A673 (cell line): Measurements from ENCODE around the gene FSIP1. TPM values are rescaled to one million over a fixed set of nuclear protein-coding genes. Genes with fewer than 3 reads are reported as not detected.

ENCODE experiments used
- BruUV-seq: library from RNA; stranded (reverse); fragments of 400-500 nt; replicated peaks from 2 replicates; lab custom pipeline; 2021; lab: Mats Ljungman, UMichigan
- CTCF ChIA-PET: fragments of 300-600 bp; sonication (Branson Sonifier 250); formaldehyde crosslinking; loops from one replicate; lab custom pipeline; 2022; ENCODE audit warnings: antibody characterized with exemption; lab: Charles Lee
- POLR2A ChIA-PET: fragments of 300-600 bp; sonication (Branson Sonifier 250); formaldehyde crosslinking; loops from one replicate; lab custom pipeline; 2022; ENCODE audit warnings: antibody characterized with exemption; ENCODE audit not compliant: low non-redundant PET; lab: Charles Lee
- DNase-seq: peaks from one replicate; pipeline ENCODE4 v3.0.0-alpha.2; 2015; ENCODE audit warnings: low spot score
- H3K27ac ChIP-seq: fragments of 200-600 bp; sonication (generic); 2 replicates; pipeline ENCODE4 v1.5.1; 2016; ENCODE audit warnings: mixed run types, low read depth, mild to moderate bottlenecking, mixed read lengths, antibody characterized with exemption, low read length; ENCODE audit not compliant: poor library complexity, severe bottlenecking
- H3K27me3 ChIP-seq: fragments of 200-600 bp; sonication (generic); replicated peaks from 2 replicates; pipeline ENCODE4 v1.6.1; 2017; ENCODE audit warnings: mixed run types, low read depth, mild to moderate bottlenecking, mixed read lengths, antibody characterized with exemption, low read length; ENCODE audit not compliant: insufficient read depth, poor library complexity
- H3K36me3 ChIP-seq: fragments of 200-600 bp; sonication (generic); 2 replicates; pipeline ENCODE4 v1.6.1; 2016; ENCODE audit warnings: mixed run types, mild to moderate bottlenecking, mixed read lengths, antibody characterized with exemption, low read length; ENCODE audit not compliant: insufficient read depth, poor library complexity, severe bottlenecking
- H3K4me1 ChIP-seq: fragments of 200-600 bp; sonication (generic); 2 replicates; pipeline ENCODE4 v1.6.1; 2017; ENCODE audit warnings: mixed run types, mild to moderate bottlenecking, mixed read lengths, antibody characterized with exemption, low read length; ENCODE audit not compliant: insufficient read depth, poor library complexity, severe bottlenecking
- H3K4me3 ChIP-seq: fragments of 200-600 bp; sonication (generic); 2 replicates; pipeline ENCODE4 v1.5.1; 2016; ENCODE audit warnings: low read depth, mixed run types, mild to moderate bottlenecking, mixed read lengths, low read length; ENCODE audit not compliant: poor library complexity, severe bottlenecking
- H3K9me3 ChIP-seq: fragments of 200-600 bp; sonication (generic); 2 replicates; pipeline ENCODE4 v1.6.1; 2016; ENCODE audit warnings: mixed run types, low read depth, mild to moderate bottlenecking, mixed read lengths, antibody characterized with exemption, low read length; ENCODE audit not compliant: poor library complexity, severe bottlenecking
- EZH2 ChIP-seq: fragments of 200-600 bp; sonication (generic); IDR thresholded peaks from 2 replicates; pipeline ENCODE4 v1.6.1; 2017; ENCODE audit warnings: borderline replicate concordance, low read depth, mild to moderate bottlenecking, mixed read lengths, antibody characterized with exemption, low read length; ENCODE audit not compliant: poor library complexity, severe bottlenecking
- intact Hi-C: fragments of 100-400 bp; cut with micrococcal nuclease; formaldehyde crosslinking; loops from one replicate; pipeline ENCODE4 v1.10.0; 2022; ENCODE audit not compliant: unreplicated experiment
- total RNA-seq: library from RNA; stranded (reverse); gene quantifications from 2 replicates; pipeline ENCODE4 v1.2.3, GENCODE V29; 2021
- TF ChIP-seq, protein P1 (sequence below): fragments of 300-800, 200-600 bp; sonication (generic); conservative IDR thresholded peaks from 2 replicates; pipeline ENCODE4 v1.5.1; 2017; ENCODE audit warnings: low read depth, mild to moderate bottlenecking, antibody characterized with exemption, low read length, moderate library complexity, mixed read lengths

Gene FSIP1
- total RNA-seq, 1 experiment from 2014 or later, result 0.37 TPM

DNA sequence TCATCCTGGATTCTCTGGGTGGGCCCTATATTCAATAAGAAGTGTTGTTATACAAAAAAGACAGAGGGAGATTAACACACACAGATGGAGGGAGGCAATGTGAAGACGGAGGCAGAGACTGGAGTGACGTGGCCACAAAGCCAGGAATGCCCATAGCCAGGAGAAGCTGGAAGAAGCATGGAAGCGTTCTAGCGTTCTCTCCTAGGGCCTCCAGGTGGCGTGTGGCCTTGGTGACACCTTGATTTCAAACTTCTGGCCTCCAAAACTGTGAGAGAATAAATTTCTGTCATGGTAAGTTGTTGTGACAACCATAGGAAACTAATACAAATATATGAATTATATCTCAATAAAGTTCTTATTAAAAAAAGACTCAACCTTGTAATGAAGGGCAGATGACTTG lies 180.5 kb downstream of the FSIP1 start:
- ChIA-PET CTCF (no interaction called here), POLR2A (no interaction called here)
- no peaks in the 10 kb centered on the region for H3K36me3 ChIP-seq
- H3K27me3 ChIP-seq, result no peaks in the 10 kb centered on the region
- TF ChIP-seq, protein P1, sequence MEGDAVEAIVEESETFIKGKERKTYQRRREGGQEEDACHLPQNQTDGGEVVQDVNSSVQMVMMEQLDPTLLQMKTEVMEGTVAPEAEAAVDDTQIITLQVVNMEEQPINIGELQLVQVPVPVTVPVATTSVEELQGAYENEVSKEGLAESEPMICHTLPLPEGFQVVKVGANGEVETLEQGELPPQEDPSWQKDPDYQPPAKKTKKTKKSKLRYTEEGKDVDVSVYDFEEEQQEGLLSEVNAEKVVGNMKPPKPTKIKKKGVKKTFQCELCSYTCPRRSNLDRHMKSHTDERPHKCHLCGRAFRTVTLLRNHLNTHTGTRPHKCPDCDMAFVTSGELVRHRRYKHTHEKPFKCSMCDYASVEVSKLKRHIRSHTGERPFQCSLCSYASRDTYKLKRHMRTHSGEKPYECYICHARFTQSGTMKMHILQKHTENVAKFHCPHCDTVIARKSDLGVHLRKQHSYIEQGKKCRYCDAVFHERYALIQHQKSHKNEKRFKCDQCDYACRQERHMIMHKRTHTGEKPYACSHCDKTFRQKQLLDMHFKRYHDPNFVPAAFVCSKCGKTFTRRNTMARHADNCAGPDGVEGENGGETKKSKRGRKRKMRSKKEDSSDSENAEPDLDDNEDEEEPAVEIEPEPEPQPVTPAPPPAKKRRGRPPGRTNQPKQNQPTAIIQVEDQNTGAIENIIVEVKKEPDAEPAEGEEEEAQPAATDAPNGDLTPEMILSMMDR, result no peak
- TF ChIP-seq EZH2, result no peak
- no TSS peak for BruUV-seq
- intact Hi-C loops, result no loop called here
- no peak overlapping the region for H3K4me3 ChIP-seq
- no peak overlapping the region for H3K27ac ChIP-seq
- no peaks in the 10 kb centered on the region for H3K4me1 ChIP-seq
- no peaks in the 10 kb centered on the region for H3K9me3 ChIP-seq
- DNase-seq, result no peak

DNA sequence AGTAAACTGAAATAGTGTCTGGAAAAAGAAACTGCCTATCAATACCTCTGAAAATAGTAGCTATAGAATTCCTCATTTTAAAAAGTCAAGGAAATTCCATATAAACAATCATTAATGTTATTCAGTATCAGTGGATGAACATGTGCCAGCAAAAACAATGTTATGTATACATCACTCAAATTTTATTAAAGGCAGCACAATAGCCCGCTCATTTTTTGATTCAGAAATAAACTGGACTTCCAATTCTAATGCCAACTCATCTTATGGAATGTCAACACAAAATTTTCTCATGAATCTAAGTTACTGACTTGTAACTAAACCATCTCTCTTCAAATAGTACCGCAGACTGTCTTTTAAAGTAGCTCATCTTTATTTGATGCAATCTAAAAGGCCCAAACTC lies 182.8 kb downstream of the FSIP1 start:
- no peaks in the 10 kb centered on the region for H3K36me3 ChIP-seq
- H3K9me3 ChIP-seq, result no peaks in the 10 kb centered on the region
- no peak for DNase-seq
- intact Hi-C loops, result no loop called here
- ChIA-PET CTCF (no interaction called here), POLR2A (no interaction called here)
- BruUV-seq, result no TSS peak
- no peak overlapping the region for H3K27ac ChIP-seq
- TF ChIP-seq EZH2, result no peak
- TF ChIP-seq, protein P1, result no peak
- H3K4me1 ChIP-seq, result no peaks in the 10 kb centered on the region
- no peak overlapping the region for H3K4me3 ChIP-seq
- H3K27me3 ChIP-seq, result no peaks in the 10 kb centered on the region

DNA sequence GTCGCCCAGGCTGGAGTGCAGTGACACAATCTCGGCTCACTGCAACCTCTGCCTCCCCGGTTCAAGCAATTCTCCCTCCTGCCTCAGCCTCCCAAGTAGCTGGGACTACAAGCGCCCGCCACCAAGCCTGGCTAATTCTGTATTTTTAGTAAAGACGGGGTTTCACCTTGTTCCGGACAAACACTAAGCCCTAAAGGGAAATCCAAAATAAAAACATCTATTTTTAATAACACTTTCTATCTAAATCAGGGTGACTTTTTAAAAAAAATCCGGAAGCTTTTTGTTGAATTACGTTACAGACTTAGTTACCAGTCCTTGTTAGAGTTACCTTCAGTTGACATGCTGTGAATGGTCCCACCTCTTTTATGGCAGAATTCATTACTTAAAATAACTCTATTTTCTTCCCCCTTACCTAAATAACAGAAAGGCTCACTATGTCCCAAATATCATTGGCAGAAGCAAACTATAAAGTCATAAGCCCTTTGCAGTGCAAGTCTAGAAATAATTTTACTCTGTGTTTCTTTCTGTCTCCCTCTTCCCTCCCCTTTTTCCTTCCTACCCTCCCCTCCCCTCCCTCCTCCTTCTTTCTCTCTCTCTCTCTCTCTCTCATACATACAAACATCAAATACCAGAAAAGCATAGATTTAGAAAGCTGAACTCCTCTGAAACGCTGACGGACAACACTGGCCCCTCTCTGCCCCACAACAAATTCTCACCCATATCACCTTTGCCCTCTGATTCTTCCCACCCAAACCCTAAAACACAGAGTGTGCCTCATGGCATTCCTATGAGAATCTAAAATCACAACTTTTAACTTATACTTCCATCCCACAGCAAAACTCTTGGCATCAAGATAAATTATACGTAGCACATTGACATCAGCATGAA lies 183.4 kb downstream of the FSIP1 start:
- H3K4me3 ChIP-seq, result no peak overlapping the region
- no peak for TF ChIP-seq EZH2
- TF ChIP-seq, protein P1, result no peak
- no peak for DNase-seq
- BruUV-seq, result no TSS peak
- H3K36me3 ChIP-seq, result no peaks in the 10 kb centered on the region
- intact Hi-C loops, result no loop called here
- H3K4me1 ChIP-seq, result no peaks in the 10 kb centered on the region
- POLR2A ChIA-PET, result no interaction called here
- H3K9me3 ChIP-seq, result no peaks in the 10 kb centered on the region
- CTCF ChIA-PET, result no interaction called here
- H3K27me3 ChIP-seq, result no peaks in the 10 kb centered on the region
- H3K27ac ChIP-seq, result no peak overlapping the region
